Measurements from ENCODE around the gene KRT7.

DNA sequence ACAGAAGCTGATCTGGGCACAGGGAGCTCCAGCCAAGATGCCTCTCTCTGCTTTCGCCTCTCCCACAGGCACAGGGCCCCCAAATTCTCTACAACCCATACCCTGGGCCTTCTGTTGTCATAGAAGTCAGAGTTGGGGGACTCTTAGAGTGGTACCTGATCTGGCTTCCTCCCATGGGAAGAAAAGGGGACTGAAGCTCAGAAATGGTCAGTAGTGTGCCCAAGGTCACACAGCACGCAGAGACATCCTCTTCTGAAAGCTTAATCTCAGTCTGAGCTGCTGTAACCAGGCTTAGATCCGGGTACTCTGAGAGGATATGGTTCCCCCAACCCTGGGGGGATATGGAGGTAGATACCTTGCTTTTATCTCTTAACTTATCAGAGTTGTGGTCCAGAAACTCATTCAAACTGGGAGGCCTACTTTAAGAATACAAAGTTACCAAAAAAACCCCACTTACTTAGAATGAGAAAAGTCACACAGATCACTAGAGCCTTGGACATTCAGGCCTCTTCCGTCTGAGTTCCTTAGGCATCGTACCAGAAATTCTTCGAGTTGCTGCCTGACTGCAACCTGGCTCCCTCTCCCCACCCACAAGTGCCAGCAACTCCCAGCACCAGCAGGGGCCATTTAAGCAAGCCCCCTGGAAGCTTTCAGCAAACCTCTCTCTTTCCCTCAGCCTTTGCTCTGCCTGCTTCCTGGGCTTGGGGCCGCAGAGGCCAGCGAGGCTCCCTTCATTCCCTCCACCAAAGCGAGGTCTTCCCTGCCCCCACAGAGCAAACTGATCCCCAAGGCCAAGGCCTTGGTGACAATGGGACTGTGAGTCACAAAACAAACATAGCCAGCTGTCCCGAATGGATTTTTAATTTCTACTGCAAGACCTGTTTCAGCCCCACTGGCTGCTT lies 13.9 kb downstream of the KRT7 start:
- TF ChIP-seq, protein P1, sequence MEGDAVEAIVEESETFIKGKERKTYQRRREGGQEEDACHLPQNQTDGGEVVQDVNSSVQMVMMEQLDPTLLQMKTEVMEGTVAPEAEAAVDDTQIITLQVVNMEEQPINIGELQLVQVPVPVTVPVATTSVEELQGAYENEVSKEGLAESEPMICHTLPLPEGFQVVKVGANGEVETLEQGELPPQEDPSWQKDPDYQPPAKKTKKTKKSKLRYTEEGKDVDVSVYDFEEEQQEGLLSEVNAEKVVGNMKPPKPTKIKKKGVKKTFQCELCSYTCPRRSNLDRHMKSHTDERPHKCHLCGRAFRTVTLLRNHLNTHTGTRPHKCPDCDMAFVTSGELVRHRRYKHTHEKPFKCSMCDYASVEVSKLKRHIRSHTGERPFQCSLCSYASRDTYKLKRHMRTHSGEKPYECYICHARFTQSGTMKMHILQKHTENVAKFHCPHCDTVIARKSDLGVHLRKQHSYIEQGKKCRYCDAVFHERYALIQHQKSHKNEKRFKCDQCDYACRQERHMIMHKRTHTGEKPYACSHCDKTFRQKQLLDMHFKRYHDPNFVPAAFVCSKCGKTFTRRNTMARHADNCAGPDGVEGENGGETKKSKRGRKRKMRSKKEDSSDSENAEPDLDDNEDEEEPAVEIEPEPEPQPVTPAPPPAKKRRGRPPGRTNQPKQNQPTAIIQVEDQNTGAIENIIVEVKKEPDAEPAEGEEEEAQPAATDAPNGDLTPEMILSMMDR (IDR thresholded peaks at IDR 0.05) = no peak
- no peak for TF ChIP-seq POLR2A (IDR thresholded peaks at IDR 0.05)

Data from gastroesophageal sphincter (tissue), 3 donors.